HG02885 (cell line): ENCODE results near the gene EPS8L1.
"Not testable (repeated sequence)": the region's sequence is repeated elsewhere in the genome, so short reads cannot be mapped to it uniquely, and the experiment has no call there.

Source experiments
- ATAC-seq: cut with Tn5 transposase; IDR thresholded peaks from one replicate; pipeline ENCODE4 v1.9.1; 2021; ENCODE audit warnings: mild to moderate bottlenecking; ENCODE audit not compliant: unreplicated experiment, poor library complexity

Gene EPS8L1

GRCh38 chr19:55075371-55075998 is at the start of gene EPS8L1:
Gene EPS8L1, plus strand, starts transcription at chr19:55075869. Its CDS starts 576 bp downstream, at chr19:55076445.
- ATAC-seq = no peak

DNA sequence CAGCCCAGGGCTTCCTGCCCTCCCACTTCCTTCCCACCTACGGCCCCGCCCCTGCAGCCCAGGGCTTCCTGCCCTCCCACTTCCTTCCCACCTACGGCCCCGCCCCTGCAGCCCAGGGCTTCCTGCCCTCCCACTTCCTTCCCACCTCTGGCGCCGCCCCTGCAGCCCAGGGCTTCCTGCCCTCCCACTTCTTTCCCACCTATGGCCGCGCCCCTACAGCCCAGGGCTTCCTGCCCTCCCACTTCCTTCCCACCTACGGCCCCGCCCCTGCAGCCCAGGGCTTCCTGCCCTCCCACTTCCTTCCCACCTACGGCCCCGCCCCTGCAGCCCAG is 48.6 kb upstream of the EPS8L1 start:
- not testable (repeated sequence) for ATAC-seq

DNA sequence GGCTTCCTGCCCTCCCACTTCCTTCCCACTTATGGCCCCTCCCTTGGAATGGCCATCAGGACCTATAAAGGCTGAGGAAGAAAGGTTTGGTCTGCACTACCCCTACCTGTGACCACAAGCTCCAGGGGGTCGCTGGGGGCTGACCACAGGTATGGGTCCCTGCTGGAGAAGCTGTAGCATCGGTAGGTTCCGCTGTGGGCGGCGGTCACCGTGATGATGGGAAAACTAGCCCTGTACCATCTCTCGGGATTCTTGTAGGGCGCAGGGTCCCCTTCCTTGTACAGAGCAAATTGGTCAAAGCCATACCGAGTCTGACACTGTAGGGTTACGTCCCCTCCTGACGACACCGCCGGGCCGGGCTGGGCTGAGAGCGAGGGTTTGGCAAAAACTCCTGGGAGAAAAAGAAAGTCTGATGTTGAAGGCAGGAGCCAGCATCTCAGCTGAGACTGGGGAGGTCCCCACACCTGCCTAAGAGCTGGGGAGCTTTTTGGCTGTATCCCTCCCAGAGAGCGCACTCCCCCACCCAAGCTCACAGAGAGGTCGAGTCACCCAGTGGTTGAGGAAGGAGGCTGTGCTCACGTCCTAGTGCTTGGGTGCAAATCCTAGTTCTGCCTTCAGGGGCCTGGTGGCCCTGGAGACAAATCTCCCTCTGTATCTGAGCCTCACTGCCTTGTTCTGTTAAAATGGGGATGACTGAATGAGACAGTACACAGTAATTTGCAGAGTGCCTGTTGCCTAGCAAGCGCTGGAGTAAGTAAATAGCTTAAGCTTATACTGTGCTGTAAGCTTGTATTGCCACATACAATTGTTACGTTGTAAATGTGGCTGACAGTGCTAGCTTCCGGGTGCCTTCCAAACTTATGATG is 48.0 kb upstream of the EPS8L1 start:
- no peak for ATAC-seq

GRCh38 chr19:55028757-55029156 is 46.9 kb upstream of the EPS8L1 start:
- no peak for ATAC-seq

DNA sequence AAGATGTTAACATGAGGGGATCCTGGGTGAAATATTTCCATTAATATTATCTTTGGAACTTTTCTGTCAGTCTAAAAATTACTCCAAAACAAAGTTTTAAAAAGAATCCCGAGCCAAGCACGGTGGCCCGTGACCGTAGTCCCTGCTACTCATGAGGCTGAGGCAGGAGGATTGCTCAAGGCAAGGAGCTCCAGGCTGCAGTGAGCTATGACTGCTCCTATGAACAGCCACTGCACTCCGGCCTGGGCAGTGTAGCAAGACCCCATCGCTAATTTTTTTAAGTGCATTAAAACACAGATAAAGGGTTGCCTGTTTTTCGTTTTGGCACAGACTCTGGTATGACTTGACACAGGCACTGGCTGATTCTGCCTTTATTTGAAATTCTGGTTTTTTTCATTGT is 44.5 kb upstream of the EPS8L1 start:
- no peak for ATAC-seq

GRCh38 chr19:55032170-55032800 is 43.4 kb upstream of the EPS8L1 start:
- ATAC-seq = no peak

GRCh38 chr19:55032976-55033643 is 42.6 kb upstream of the EPS8L1 start:
- ATAC-seq = not testable (repeated sequence)

- ATAC-seq = no peak
Measured at GRCh38 chr19:55034751-55035150, 40.9 kb upstream of the EPS8L1 start.

DNA sequence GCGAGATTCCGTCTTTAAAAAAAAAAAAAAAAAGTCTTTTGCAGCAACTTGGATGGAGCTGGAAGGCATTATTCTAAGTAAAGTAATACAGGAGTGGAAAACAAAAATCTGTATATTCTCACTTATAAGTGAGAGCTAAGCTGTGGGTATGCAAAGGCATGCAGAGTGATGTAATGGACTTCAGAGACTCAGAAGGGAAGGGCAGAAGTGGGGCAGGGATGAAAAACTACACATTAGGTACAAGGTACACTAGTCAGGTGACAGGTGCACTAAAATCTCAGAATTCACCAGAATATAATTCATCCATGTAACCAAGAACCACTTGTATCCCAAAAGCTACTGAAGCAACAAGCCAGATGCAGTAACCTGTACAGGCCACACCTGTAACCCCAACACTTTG is 39.6 kb upstream of the EPS8L1 start:
- no peak for ATAC-seq

DNA sequence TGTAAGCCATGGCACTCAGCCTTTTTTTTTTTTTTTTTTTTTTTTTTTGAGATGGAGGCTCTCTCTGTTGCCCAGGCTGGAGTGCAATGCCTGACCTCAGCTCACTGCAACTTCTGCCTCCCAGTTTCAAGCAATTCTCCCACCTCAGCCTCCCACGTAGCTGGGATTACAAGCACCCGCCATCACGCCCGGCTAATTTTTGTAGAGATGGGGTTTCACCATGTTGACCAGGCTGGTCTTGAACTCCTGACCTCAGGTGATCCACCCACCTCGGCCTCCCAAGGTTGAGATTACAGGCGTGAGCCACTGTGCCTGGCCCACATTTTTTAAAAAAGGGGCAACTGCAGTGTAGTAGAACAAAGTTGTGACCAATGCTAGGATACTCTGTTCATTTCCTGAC is 38.1 kb upstream of the EPS8L1 start:
- ATAC-seq = not testable (repeated sequence)

GRCh38 chr19:55040654-55041053 is 35.0 kb upstream of the EPS8L1 start:
- not testable (repeated sequence) for ATAC-seq

DNA sequence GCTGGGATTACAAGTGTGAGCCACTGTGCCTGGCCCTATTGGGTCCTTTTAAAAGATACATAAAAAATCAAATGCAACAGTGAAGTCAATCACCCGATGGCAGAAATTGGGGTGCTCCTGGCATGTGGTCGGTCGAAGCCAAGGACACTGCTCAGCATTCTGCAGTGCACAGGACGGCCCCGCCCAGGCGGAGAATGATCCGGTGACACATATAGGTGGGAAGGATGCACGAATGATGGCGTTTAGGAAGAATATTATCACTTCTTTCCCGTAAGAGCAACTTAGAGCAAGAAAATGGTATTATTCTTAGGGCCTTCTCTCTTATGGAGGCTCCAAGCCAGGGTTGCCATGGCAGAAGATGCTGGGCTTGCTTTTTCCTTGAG is 34.4 kb upstream of the EPS8L1 start:
- no peak for ATAC-seq

- no peak for ATAC-seq
Measured at GRCh38 chr19:55041627-55042343, 33.9 kb upstream of the EPS8L1 start.

DNA sequence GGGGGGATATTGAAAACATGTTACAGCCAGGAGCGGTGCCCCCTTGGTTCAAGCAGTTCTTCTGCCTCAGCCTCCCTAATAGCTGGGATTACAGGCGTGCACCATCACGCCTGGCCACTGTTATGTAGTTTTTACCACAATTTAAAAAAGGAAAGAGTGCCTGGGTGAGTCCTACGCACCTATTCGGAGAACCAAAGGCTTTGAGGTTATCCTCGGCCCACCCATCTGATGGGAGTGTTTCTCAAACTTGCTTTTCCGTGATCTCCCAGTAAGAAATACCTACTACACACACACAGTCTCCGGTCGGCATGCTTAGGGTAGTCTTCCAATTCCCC is 33.4 kb upstream of the EPS8L1 start:
- ATAC-seq = no peak

GRCh38 chr19:55042688-55043087 is 33.0 kb upstream of the EPS8L1 start:
- no peak for ATAC-seq

GRCh38 chr19:55044286-55044685 is 31.4 kb upstream of the EPS8L1 start:
- ATAC-seq = no peak

GRCh38 chr19:55044771-55045716 is 30.6 kb upstream of the EPS8L1 start:
- no peak for ATAC-seq

DNA sequence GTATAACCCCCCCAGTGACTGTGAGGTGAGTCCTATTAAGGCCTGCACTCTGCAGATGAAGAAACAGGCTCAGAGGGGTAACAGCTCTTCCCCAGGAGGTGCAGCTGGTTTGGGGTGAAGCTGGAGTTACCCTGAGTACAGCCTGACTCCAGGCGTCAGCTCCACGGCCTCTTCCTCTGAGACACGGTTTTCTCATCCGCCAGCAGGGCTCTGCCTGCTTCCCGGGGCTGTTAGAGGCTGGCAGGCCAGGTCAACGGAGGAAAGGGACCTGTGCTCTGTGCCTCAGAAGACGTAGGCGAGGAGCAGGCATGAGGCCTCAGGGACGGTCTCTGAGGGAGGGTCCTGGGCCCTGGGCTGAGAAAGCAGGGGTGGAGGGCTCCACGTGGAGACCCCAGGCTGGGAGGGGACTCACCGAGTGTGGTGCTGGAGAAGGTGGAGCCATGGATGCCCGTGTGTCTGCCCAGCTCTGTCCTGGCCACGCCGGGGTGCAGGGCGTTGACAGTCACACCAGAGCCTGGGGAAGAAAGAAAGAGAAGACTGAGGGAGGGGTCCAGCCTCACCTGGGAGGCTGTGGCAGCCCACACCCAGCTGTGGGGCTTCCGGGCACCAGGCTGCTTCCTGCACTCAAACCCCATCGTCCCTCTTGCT is 28.6 kb upstream of the EPS8L1 start:
- no peak for ATAC-seq

GRCh38 chr19:55047951-55048350 is 27.7 kb upstream of the EPS8L1 start:
- ATAC-seq = no peak
